ENCODE measurements around the gene CASS4. TPM values are rescaled to one million over a fixed set of nuclear protein-coding genes. Genes with fewer than 3 reads are reported as not detected.
A peak's percentile ranks its signal among the peaks of the same experiment; 100 is the strongest.

Gene CASS4
- 63.3 and 67.4 TPM in 2 replicates for total RNA-seq (2011; cell fraction: chromatin; rRNA removed; ENCODE audit: low replicate concordance)
- total RNA-seq (2011; cell fraction: nucleolus; rRNA removed), result 45.1 and 50.9 TPM in 2 replicates
- total RNA-seq (2011; cell fraction: nucleoplasm; rRNA removed), result 43.0 and 48.2 TPM in 2 replicates
- total RNA-seq (2014; rRNA removed) (26.7 and 27.1 TPM in 2 replicates), total RNA-seq (2014; rRNA removed; fragmentation: Illumina TruSeq; extraction: Trizol) (23.4 and 29.3 TPM in 2 replicates), total RNA-seq (2015; rRNA removed; fragmentation: Illumina TruSeq; extraction: Trizol) (25.3 and 25.6 TPM in 2 replicates), total RNA-seq (2021) (27.8 and 36.8 TPM in 2 replicates), polyA plus RNA-seq (2011; rRNA removed) (53.2 and 53.8 TPM in 2 replicates), polyA plus RNA-seq (2014; fragmentation: Illumina TruSeq; extraction: Trizol) (35.3 and 41.6 TPM in 2 replicates), polyA plus RNA-seq (2014; fragmentation: Nextera tagmentation; extraction: Ambion mirVana) (1 to 10 TPM; 8.1 to 8.8 TPM), polyA plus RNA-seq (2014; rRNA removed) (21.7 and 30.0 TPM in 2 replicates), polyA minus RNA-seq (2011; rRNA and poly(A)+ RNA removed) (56.7 and 57.5 TPM in 2 replicates), Bru-seq, nascent RNA (percentile 89 among the genes with signal in this experiment), BruChase-seq, experiment 1, labeled RNA remaining after a 2-hour chase (percentile 72 among the genes with signal in this experiment), BruChase-seq, experiment 2, labeled RNA remaining after a 6-hour chase (percentile 69 among the genes with signal in this experiment)
- 52.4 and 52.9 TPM in 2 replicates for polyA plus RNA-seq (2011; cell fraction: cytosol; rRNA removed)
- 28.9 and 33.6 TPM in 2 replicates for polyA plus RNA-seq (2011; cell fraction: nucleus; rRNA removed)
- polyA plus RNA-seq (2012), result 18.6 and 19.4 TPM in 2 replicates
- polyA minus RNA-seq (2011; cell fraction: cytosol; rRNA and poly(A)+ RNA removed), result 39.3 and 40.1 TPM in 2 replicates
- 26.0 and 37.0 TPM in 2 replicates for polyA minus RNA-seq (2011; cell fraction: nucleus; rRNA and poly(A)+ RNA removed)
- long read RNA-seq, experiment 1, partial matches to known transcripts, result 38 of 56 reads
- long read RNA-seq, experiment 1, other reads (novel, unspliced or antisense), result 15 of 56 reads
- long read RNA-seq, experiment 2, partial matches to known transcripts, result 10 of 22 reads
- long read RNA-seq, experiment 2, other reads (novel, unspliced or antisense), result 9 of 22 reads
- long read RNA-seq, experiment 3, partial matches to known transcripts, result 3 of 12 reads
- long read RNA-seq, experiment 3, other reads (novel, unspliced or antisense), result 6 of 12 reads

DNA sequence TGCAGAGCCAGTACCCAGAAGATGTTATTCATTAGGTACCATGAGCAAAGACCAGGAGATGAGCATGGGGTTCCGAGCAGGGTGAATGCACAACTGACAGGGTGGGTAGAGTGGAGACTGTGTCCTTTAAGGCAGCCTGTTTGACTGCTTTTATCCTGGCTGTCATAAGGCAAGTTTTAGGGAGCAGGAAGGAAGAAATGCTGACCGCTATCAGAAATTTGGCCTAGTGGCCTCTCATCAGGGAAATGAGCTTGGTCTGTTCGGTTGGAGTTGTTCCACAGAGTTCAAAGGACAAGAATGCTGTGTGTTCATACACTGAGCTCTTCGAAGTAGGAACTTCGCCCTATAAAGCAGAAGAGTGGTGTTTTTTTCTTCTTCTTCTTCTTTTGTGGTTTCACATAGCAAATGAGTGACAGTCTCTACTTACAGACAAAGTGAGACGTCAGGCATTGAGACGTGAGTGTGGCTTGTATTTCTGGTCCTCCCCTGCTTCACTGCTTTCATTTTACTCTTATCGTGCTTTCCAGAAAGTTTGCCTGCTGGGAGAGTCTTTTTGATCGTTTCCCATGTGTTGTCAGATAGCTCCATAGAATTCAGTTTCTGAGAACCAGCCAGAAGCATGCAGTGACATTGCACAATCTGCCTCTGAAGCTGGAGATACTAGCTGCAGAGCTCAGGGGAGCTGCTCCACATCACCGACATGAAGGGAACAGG lies at the start of gene CASS4:
Gene CASS4, plus strand, starts transcription at position 502 of the 714 bp plus-strand sequence. Its CDS starts 199 bp downstream, at position 701.
- H3K9me1 ChIP-seq (ENCODE audit: control insufficient read depth, insufficient read depth, low read length), result no peaks in the 10 kb centered on the region
- peak within 1 kb of the TSS; percentile 66 for H2AFZ ChIP-seq (ENCODE audit: low read depth, low read length)
- H3K4me2 ChIP-seq (ENCODE audit: insufficient read depth, low read length), result peak within 1 kb of the TSS; percentile 99
- intact Hi-C loops (cut with micrococcal nuclease) (loop anchor here (1.0 to 5.0 kb wide), 4 partner anchors 17 to 55 kb away; partner anchors contain the start of genes AURKA, CSTF1 and RTF2), in situ Hi-C loops (cut with MboI) (no loop called here)
- H3K27ac ChIP-seq (ENCODE audit: extremely low read depth, low read depth, low read length), result peak within 1 kb of the TSS; percentile 85
- no peaks in the 10 kb centered on the region; the same call in 1 of the 2 replicates for H4K20me1 ChIP-seq (replicated peaks; ENCODE audit: control insufficient read depth, insufficient read depth, low read length)
- peak; percentile 84 for ATAC-seq
- no TSS peak for BruUV-seq (replicated peaks)
- peaks cover 9 to 52% of the 10 kb centered on the region in 2 experiments for H3K4me1 ChIP-seq (replicated peaks in 1 of 2; ENCODE audit: control insufficient read depth in 2 of 2, insufficient read depth in 2 of 2, low read length in 2 of 2)
- peaks cover 39% of the 10 kb centered on the region for H3K36me3 ChIP-seq (ENCODE audit: control insufficient read depth, insufficient read depth, low read length)
- WGBS (ENCODE audit: insufficient coverage, low coverage, missing lambda C conversion rate), result 2% methylated on average over 10 of the region's 10 CpGs
- peak; percentile 81 to 97 (median 85) for DNase-seq (ENCODE audit: extremely low read depth in 1 of 4, low spot score in 3 of 4)
- ChIA-PET POLR2A (interaction anchor here (0.6 to 5.1 kb wide), 22 partner anchors 10 to 998 kb away, joined by 3 to 72 read pairs (median 4); partner anchors contain the start of genes AURKA, CSTF1, FAM210B and RTF2), CTCF (ENCODE audit: low intra/inter-chr PET ratio) (no interaction called here)
- no peaks in the 10 kb centered on the region for H3K27me3 ChIP-seq (ENCODE audit: control insufficient read depth in 2 of 2, insufficient read depth in 2 of 2, low read length in 2 of 2)
- no peaks in the 10 kb centered on the region for H3K9me3 ChIP-seq (replicated peaks; ENCODE audit: control insufficient read depth, insufficient read depth, low read depth, low read length)
- peak within 1 kb of the TSS; percentile 77 for H3K4me3 ChIP-seq
- FAIRE-seq, result peak; percentile 99
- peaks cover 76% of the 10 kb centered on the region for H3K79me2 ChIP-seq (ENCODE audit: control insufficient read depth, insufficient read depth, low read length)
- H3K9ac ChIP-seq (ENCODE audit: insufficient read depth in 1 of 2, low read depth in 2 of 2, low read length in 2 of 2), result peak within 1 kb of the TSS; percentile 62 to 73; a peak in 3 of 4 replicates
- TF ChIP-seq XRCC4 (IDR thresholded peaks at IDR 0.05; ENCODE audit: extremely low read depth, insufficient read depth, insufficient read length) (no peak), RBBP5 (IDR thresholded peaks at IDR 0.05; ENCODE audit: borderline replicate concordance, insufficient read depth, low read length, poor library complexity, severe bottlenecking) (no peak), MCM3 (IDR thresholded peaks at IDR 0.05) (no peak), MTA3 (IDR thresholded peaks at IDR 0.05; ENCODE audit: borderline replicate concordance) (peak; percentile 92), ZKSCAN8 (CRISPR knock-in tag; IDR thresholded peaks at IDR 0.05) (peak; percentile 85), MAX (CRISPR knock-in tag; IDR thresholded peaks at IDR 0.05) (peak; percentile 81), ETV5 (CRISPR knock-in tag; IDR thresholded peaks at IDR 0.05; ENCODE audit: low read depth) (peak; percentile 38; the same call in 1 of the 2 replicates), HMGN3 (IDR thresholded peaks at IDR 0.05; ENCODE audit: borderline replicate concordance, extremely low read depth, insufficient read length, low read depth, low read length) (peak; percentile 29)
- TF ChIP-seq, protein P1, sequence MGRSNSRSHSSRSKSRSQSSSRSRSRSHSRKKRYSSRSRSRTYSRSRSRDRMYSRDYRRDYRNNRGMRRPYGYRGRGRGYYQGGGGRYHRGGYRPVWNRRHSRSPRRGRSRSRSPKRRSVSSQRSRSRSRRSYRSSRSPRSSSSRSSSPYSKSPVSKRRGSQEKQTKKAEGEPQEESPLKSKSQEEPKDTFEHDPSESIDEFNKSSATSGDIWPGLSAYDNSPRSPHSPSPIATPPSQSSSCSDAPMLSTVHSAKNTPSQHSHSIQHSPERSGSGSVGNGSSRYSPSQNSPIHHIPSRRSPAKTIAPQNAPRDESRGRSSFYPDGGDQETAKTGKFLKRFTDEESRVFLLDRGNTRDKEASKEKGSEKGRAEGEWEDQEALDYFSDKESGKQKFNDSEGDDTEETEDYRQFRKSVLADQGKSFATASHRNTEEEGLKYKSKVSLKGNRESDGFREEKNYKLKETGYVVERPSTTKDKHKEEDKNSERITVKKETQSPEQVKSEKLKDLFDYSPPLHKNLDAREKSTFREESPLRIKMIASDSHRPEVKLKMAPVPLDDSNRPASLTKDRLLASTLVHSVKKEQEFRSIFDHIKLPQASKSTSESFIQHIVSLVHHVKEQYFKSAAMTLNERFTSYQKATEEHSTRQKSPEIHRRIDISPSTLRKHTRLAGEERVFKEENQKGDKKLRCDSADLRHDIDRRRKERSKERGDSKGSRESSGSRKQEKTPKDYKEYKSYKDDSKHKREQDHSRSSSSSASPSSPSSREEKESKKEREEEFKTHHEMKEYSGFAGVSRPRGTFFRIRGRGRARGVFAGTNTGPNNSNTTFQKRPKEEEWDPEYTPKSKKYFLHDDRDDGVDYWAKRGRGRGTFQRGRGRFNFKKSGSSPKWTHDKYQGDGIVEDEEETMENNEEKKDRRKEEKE (IDR thresholded peaks at IDR 0.05; ENCODE audit: borderline replicate concordance in 1 of 2, control insufficient read depth in 1 of 2, low read depth in 2 of 2, low read length in 1 of 2), result 0 out of 4 replicates have a peak, but pooled peaks of 1 of the 2 experiments have one; percentile 81
- TF ChIP-seq, protein P2, sequence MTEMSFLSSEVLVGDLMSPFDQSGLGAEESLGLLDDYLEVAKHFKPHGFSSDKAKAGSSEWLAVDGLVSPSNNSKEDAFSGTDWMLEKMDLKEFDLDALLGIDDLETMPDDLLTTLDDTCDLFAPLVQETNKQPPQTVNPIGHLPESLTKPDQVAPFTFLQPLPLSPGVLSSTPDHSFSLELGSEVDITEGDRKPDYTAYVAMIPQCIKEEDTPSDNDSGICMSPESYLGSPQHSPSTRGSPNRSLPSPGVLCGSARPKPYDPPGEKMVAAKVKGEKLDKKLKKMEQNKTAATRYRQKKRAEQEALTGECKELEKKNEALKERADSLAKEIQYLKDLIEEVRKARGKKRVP (CRISPR knock-in tag; IDR thresholded peaks at IDR 0.05), result peak; percentile 53; the same call in 1 of the 2 replicates
